Esophagus (tissue), 2 donors: Measurements from ENCODE around the gene GCLM. TPM values are rescaled to one million over a fixed set of nuclear protein-coding genes. Genes with fewer than 3 reads are reported as not detected.
"Not testable (repeated sequence)": the region's sequence is repeated elsewhere in the genome, so short reads cannot be mapped to it uniquely, and the experiment has no call there.

ENCODE experiments used
- H3K27ac ChIP-seq, 2 donors: one replicate each; pipeline ENCODE4 v1.5.1; 2013; ENCODE audit warnings: low read depth in 2 of 2, mild to moderate bottlenecking in 2 of 2, inconsistent platforms in 1 of 2, low read length in 1 of 2, moderate library complexity in 1 of 2
- H3K27me3 ChIP-seq, 2 donors: one replicate each; pipeline ENCODE4 v1.6.1; 2013; ENCODE audit warnings: low read length in 2 of 2, control low read depth in 1 of 2, mild to moderate bottlenecking in 1 of 2; ENCODE audit not compliant: insufficient read depth in 2 of 2, control insufficient read depth in 1 of 2
- H3K36me3 ChIP-seq, 2 donors: one replicate each; pipeline ENCODE4 v1.6.1; 2013; ENCODE audit warnings: low read length in 1 of 2; ENCODE audit not compliant: control insufficient read depth in 2 of 2, insufficient read depth in 2 of 2
- H3K4me1 ChIP-seq, 2 donors: one replicate each; pipeline ENCODE4 v1.6.1; 2013; ENCODE audit warnings: low read length in 1 of 2; ENCODE audit not compliant: control insufficient read depth in 2 of 2, insufficient read depth in 2 of 2
- H3K4me3 ChIP-seq, 2 donors: one replicate each; pipeline ENCODE4 v1.5.1; 2013; ENCODE audit warnings: low read length in 2 of 2, mild to moderate bottlenecking in 2 of 2, low read depth in 1 of 2, moderate library complexity in 1 of 2
- H3K9me3 ChIP-seq, 2 donors: one replicate each; pipeline ENCODE4 v1.6.1; 2013; ENCODE audit warnings: mild to moderate bottlenecking in 2 of 2, low read depth in 1 of 2, low read length in 1 of 2, moderate library complexity in 1 of 2; ENCODE audit not compliant: control insufficient read depth in 2 of 2, insufficient read depth in 1 of 2
- WGBS, 2 donors: extraction: QIAGEN DNeasy Blood & Tissue Kit; methylation state at CpG; one replicate each; pipeline ENCODE4 v1.1.7; 2013; 5-methylcytosine and 5-hydroxymethylcytosine counted together
- polyA plus RNA-seq, 2 donors: library from polyadenylated mRNA; stranded (reverse); fragments of 200-250 nt; gene quantifications; one replicate each; pipeline ENCODE4 v1.2.3, GENCODE V29; 2013
- donor health status: healthy with polysubstance abuse.
- donor health status: Bipolar disorder and iron deficiency.

GCLM gene
- polyA plus RNA-seq, 2 donors, result 1.4 to 5.0 TPM

GRCh38 chr1:93917302-93917701 lies 8.1 kb upstream of the GCLM start:
- Histone ChIP-seq H3K27ac (no peak overlapping the region), H3K4me1 (no peaks in the 10 kb centered on the region), H3K27me3 (no peaks in the 10 kb centered on the region), H3K9me3 (peaks cover 2 to 7% of the 10 kb centered on the region in 2 donors), H3K36me3 (no peaks in the 10 kb centered on the region), H3K4me3 (no peak overlapping the region)
- WGBS, 2 donors, result 92 to 95% methylated on average over 10 of the region's 10 CpGs

GRCh38 chr1:93910880-93911279 lies 1.6 kb upstream of the GCLM start:
- H3K27ac ChIP-seq, H3K4me1 ChIP-seq, H3K27me3 ChIP-seq, H3K4me3 ChIP-seq, H3K9me3 ChIP-seq, H3K36me3 ChIP-seq: not testable (repeated sequence)
- 87 to 89% methylated on average over 3 of the region's 3 CpGs for WGBS, 2 donors

- 91 to 94% methylated on average over 4 of the region's 4 CpGs for WGBS, 2 donors
- Histone ChIP-seq H3K27me3 (no peaks in the 10 kb centered on the region), H3K36me3 (no peaks in the 10 kb centered on the region), H3K4me3 (no peak overlapping the region), H3K4me1 (no peaks in the 10 kb centered on the region), H3K27ac (no peak overlapping the region), H3K9me3 (no peaks in the 10 kb centered on the region)
These were observed 1.1 kb upstream of the GCLM start for GRCh38 chr1:93910305-93910704.

GRCh38 chr1:93908394-93909145 lies 660 bp downstream of the GCLM start:
- no peaks in the 10 kb centered on the region for H3K27me3 ChIP-seq
- WGBS, 2 donors, result 0 to 1% methylated on average over 44 to 49 of the region's 49 CpGs
- peak overlapping the region; percentile 74 to 91 for H3K4me3 ChIP-seq
- no peaks in the 10 kb centered on the region for H3K4me1 ChIP-seq
- H3K9me3 ChIP-seq, result no peaks in the 10 kb centered on the region
- H3K36me3 ChIP-seq, result no peaks in the 10 kb centered on the region
- peak overlapping the region; percentile 84 to 94 for H3K27ac ChIP-seq

- H3K27me3 ChIP-seq, result no peaks in the 10 kb centered on the region
- no peaks in the 10 kb centered on the region for H3K36me3 ChIP-seq
- no peak overlapping the region for H3K27ac ChIP-seq
- no peaks in the 10 kb centered on the region for H3K9me3 ChIP-seq
- peak overlapping the region in 1 of 2 donors; percentile 4 for H3K4me3 ChIP-seq
- 48 to 55% methylated on average over 3 of the region's 3 CpGs for WGBS, 2 donors
- no peaks in the 10 kb centered on the region for H3K4me1 ChIP-seq
These were observed 1.5 kb downstream of the GCLM start for GRCh38 chr1:93907718-93908117.

- Histone ChIP-seq H3K27me3 (no peaks in the 10 kb centered on the region), H3K36me3 (no peaks in the 10 kb centered on the region), H3K27ac (no peak overlapping the region), H3K4me3 (no peak overlapping the region), H3K4me1 (no peaks in the 10 kb centered on the region), H3K9me3 (no peaks in the 10 kb centered on the region)
- 83 to 95% methylated on average over 3 of the region's 3 CpGs for WGBS, 2 donors
These were observed 2.8 kb downstream of the GCLM start for GRCh38 chr1:93906480-93906879.

GRCh38 chr1:93905734-93906133 lies 3.5 kb downstream of the GCLM start:
- no peaks in the 10 kb centered on the region for H3K4me1 ChIP-seq
- H3K9me3 ChIP-seq, result no peaks in the 10 kb centered on the region
- no peaks in the 10 kb centered on the region for H3K27me3 ChIP-seq
- WGBS, 2 donors, result 80 to 95% methylated on average over 2 of the region's 2 CpGs
- no peak overlapping the region for H3K4me3 ChIP-seq
- no peak overlapping the region for H3K27ac ChIP-seq
- no peaks in the 10 kb centered on the region for H3K36me3 ChIP-seq

- 83 to 93% methylated on average over 1 of the region's 1 CpG for WGBS, 2 donors
- Histone ChIP-seq H3K27ac (no peak overlapping the region), H3K4me3 (no peak overlapping the region), H3K9me3 (no peaks in the 10 kb centered on the region), H3K36me3 (peaks cover 0 to 2% of the 10 kb centered on the region in 2 donors), H3K4me1 (no peaks in the 10 kb centered on the region), H3K27me3 (no peaks in the 10 kb centered on the region)
These were observed 4.2 kb downstream of the GCLM start for GRCh38 chr1:93905051-93905450.

GRCh38 chr1:93904228-93904627 lies 5.0 kb downstream of the GCLM start:
- no peak overlapping the region for H3K4me3 ChIP-seq
- no peak overlapping the region for H3K27ac ChIP-seq
- no peaks in the 10 kb centered on the region for H3K9me3 ChIP-seq
- no peaks in the 10 kb centered on the region for H3K27me3 ChIP-seq
- 36 to 57% methylated on average over 2 of the region's 2 CpGs for WGBS, 2 donors
- no peaks in the 10 kb centered on the region for H3K4me1 ChIP-seq
- peaks cover 0 to 2% of the 10 kb centered on the region in 2 donors for H3K36me3 ChIP-seq
